H4 (cell line): Measurements from ENCODE around the gene DLEU7. TPM values are rescaled to one million over a fixed set of nuclear protein-coding genes. Genes with fewer than 3 reads are reported as not detected.

Experiments used
- DNase-seq: peaks from one replicate; pipeline ENCODE4 v3.0.0-alpha.2; 2015; ENCODE audit warnings: low spot score
- total RNA-seq: library from RNA; depleted of rRNA; stranded (reverse); fragments of >200 nt; shearing (Covaris generic); gene quantifications from 2 replicates; pipeline ENCODE4 v1.2.3, GENCODE V29; 2014; rRNA removed

DLEU7 gene
- total RNA-seq, 1 experiment from 2014 or later = not detected

DNA sequence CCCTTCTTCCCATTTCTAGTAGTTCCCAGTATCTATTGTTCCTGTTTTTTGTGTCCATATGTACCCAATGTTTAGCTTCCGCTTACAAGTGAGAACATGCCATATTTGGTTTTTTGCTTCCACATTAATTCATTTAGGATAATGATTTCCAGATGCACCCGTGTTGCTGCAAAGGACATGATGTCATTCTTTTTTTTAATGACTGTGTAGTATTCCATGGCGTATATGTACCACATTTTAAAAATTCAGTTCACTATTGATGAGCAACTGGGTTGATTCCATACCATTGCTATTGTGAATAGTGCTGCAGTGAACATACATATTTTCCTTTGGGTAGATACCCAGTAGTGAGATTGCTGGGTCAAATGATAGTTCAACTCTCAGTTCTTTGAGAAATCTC lies 50.5 kb downstream of the DLEU7 start:
- DNase-seq = no peak

DNA sequence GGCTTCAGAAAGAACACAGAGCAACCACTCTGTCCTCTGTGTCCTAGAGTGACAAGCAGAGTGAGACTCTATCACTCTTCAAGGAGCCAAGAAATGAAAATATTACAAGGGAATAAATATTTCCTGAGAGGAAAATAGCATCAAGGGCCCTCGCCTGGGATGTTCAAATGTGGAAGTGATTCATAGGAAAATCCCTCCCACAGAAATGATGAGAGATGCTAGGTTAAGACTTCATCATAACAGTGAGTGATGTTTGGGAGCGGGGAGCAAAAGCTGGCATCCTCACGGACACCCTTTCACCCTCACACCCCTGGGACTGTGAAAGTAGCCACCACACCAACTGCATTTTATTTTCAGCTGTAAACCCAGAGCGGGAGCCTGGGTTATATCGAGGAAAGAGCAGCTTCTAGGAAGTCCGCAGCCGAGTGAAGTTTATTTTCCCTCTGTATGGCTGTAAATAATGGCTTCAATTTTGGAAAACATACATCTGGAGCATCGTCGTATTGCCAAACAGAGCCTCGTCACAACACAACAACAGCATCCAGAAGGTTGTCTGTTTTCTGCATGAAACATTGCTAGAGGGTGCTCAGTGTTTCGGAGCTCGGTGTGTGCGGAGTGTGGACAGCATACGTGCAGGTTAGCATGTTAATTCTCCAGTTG lies 54.8 kb downstream of the DLEU7 start:
- no peak for DNase-seq

DNA sequence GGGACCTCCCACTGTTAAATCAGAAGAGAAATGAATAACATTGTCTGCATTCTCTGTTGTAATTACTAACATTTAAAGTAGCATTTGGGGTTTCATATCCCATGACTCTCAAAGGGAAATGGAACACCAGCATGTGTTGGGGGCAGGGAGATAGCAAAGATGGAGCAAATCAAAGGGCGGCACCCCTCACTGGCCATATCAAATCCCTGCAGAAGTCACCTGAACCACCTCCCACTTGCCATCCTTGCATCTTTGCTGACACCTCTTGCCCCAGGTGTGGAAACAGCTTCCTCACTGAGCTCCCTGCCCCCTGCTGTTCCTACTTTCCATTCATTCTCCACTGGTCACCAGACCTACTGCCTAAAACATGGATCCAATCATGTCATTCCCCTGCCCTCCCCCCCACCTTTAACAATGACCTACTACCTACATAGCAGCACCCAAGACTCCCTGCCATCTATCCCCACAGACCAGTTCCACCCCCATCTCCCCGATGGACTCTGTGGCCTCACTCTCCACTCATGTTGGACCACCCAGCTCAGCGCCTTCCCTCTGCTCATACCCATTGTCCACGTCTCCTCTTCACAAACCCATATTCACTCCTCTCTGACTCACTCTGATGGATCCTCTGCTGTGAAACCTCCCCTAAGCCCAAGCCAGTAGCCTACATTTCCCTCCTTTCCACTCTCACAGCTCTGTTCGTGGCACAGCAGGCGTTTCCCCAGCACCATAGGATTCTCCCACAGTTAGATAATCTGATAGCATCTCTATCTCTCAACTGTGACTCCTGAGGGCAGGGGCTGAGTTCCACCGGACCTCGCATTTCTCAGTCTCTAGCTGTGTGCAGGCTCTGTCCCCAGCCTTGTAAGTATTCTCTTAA lies 55.9 kb downstream of the DLEU7 start:
- no peak for DNase-seq

DNA sequence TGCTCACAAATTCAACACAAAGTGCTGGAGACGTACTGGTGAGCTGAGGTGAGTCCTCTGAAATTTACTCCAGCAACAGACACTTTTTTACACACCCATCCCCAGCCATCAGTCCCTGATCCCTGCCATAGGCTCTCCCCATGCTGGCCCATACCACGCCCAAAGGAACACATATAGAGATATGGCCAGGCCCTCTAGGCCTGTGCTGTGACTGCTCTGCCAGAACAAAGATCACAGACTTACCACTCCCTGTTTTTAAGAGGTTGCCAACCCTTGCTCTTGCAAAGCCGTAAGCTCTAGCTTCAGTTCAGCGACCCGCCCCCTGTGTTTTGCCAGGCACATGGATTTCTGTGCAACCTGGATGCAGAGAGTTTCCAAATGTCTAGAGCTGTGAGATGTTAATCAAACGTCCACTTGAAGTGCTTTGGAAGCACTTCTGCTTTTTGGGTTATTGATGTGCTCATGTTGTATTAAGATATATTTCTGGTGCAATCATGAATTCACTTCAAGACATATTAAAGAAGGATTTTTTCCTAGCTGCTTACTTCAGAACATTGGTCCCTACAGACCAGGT lies 59.7 kb downstream of the DLEU7 start:
- DNase-seq = no peak

DNA sequence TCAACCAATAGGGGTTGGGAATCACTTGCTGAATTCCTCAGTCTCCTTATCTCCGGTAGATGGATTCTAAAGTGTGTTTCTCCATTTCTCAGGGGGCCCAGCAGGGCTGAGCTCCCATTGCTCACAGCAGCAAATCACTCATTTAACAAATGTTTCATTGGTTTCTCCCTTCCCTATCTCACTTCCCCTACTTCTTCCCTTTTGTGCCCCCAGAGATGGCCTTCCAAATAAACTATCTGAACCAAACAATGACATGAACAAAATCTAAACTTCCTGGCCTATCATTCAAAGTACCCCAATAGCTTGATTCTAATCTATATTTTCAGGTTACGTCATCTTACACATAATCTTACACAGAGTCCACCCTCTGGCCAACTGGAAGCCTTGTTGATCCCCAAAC lies 60.4 kb downstream of the DLEU7 start:
- DNase-seq = no peak

DNA sequence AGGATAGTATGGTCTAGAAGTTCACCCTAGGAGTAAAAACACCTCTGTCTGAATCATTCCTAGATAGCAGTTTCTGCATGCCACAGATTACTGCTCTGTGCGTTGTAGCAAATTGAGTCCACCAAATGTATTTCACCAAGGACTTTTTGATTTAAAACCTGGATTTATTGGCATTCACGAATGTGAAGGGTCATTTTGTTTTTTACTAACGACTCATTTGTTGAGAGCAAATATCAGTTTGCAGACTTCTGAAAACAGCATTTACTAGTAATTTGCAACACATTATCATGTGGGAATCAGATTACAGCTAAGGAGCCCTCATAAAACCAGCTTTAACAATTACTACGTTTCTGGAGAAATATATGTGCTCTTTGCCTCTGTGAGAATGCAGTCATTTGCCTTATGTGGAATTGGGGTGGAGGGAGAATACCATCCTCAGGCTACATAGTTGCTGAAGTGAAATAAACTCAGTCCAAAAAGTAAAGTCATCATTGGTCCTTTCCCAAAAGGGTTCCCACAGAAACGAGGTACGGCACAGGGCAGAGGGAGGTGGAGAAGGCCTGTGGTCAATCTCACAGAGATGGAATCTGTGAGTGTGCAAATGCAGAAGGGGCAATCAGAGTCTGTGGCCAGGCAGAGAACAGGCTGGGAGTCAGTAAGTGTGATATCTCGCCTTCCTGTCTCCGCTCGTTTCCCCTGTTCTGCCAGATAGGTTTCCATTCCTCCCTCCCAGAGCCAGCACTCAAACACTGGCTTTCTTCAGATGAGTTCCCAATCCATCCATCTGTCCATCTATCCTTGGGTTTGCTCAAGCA lies 63.1 kb downstream of the DLEU7 start:
- DNase-seq = no peak

DNA sequence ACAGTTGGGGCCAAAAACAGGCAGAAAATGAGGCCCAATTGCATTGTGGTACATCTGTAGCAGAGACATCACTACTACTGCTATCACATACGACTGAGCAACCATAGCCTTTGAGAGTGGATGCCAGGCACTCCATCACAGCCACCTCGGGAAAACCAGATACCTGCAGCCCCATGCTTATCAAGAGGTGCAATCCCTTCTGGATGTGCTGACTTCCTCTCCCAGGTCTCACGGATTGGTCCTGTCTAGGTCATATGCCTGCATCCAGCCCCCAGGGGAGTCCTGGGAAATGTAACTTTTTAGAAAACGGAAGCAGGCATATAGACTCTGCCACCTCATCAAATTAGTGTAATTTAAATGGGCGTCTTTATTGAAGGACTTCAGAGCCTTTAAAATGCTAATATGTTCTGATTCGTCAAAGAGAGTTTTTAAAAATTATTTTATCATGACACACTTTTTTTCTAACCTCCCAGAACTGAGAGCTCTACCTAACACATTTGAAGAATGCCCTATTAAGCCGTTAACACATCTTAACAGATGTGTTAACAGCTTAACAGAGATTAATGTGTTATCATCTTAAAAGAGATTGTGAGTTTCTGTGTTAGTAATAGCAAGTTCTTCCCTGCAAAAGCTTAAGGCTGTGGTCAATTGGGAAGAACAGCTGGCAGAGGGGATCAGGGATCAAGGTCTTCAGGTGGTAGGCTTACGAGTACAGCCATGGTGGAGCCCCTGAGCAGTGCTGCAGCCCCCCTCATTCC lies 63.9 kb downstream of the DLEU7 start:
- no peak for DNase-seq

Other genes with a start within 250 kb of the DLEU7 start
- 51.3 and 53.3 TPM in 2 replicates for gene RNASEH2B, start 66.1 kb upstream of the DLEU7 start, total RNA-seq